Right ventricle myocardium inferior (tissue), 1 donor: Measurements from ENCODE around the gene APBB2. TPM values are rescaled to one million over a fixed set of nuclear protein-coding genes. Genes with fewer than 3 reads are reported as not detected.

Experiments
- ATAC-seq: fragments of 200-7000 bp; cut with Tn5 transposase; one replicate; pipeline ENCODE4 v1.9.1; 2020; ENCODE audit warnings: mild to moderate bottlenecking, moderate library complexity
- DNase-seq: peaks from one replicate; pipeline ENCODE4 v3.0.0; 2021; ENCODE audit errors: missing footprints
- intact Hi-C: fragments of 100-400 bp; cut with DNase I; formaldehyde crosslinking; loops from one replicate; pipeline ENCODE4 v1.11.0; 2022
- total RNA-seq: library from RNA; stranded (reverse); fragmentation: NEBNext Ultra II Directional; extraction: Animal tissue kit (Norgen Biotek cat#: 25700); gene quantifications from one replicate; pipeline ENCODE4 v1.2.1, GENCODE V29; 2021
- donor health status: DM: no; HTN: yes; CAD: no; lungs with severe emphysema.

Gene APBB2
- total RNA-seq, 1 donor from 2014 or later, result 23.8 TPM

DNA sequence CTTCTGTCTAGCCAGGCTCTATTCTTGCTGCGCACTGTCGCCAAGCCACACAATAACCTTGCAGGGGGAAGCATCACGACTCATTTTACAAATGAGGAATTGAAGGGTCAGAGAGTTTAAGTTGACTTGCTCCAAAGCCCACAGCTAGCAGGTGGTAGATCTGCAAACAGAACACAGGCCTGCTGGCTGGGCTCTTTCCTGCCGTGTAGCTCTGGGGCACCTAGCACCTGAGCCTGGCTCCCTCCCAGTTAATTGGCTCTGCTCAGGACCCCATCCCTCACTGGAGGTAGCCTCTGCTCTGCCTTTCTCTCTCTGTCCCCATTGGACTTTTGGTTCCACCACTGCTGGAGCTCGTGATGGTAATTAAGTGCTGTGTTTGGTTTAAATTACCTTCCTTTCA is 366.1 kb downstream of the APBB2 start:
- DNase-seq (no peak), ATAC-seq (no peak)
- intact Hi-C loops, result no loop called here

DNA sequence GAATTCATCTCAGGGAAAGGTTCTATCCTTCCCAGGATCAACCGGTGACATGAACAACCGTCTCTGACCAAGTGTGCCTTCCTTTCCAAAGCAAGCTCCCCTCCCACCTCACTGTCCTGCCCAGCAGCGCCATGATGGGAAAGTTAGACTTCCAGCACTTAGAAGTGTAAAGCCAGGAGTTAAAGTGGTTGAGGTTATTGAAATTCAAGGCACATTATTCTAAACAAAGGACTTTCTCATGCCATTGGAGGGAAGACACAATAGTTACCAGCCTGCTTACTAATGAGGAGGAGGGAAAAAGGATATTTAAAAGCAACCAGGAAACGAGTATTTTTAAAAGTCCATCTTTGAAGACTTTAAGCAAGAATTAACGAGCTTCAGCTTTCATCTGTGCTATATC is 367.8 kb downstream of the APBB2 start:
- intact Hi-C loops, result no loop called here
- DNase-seq (no peak), ATAC-seq (no peak)

DNA sequence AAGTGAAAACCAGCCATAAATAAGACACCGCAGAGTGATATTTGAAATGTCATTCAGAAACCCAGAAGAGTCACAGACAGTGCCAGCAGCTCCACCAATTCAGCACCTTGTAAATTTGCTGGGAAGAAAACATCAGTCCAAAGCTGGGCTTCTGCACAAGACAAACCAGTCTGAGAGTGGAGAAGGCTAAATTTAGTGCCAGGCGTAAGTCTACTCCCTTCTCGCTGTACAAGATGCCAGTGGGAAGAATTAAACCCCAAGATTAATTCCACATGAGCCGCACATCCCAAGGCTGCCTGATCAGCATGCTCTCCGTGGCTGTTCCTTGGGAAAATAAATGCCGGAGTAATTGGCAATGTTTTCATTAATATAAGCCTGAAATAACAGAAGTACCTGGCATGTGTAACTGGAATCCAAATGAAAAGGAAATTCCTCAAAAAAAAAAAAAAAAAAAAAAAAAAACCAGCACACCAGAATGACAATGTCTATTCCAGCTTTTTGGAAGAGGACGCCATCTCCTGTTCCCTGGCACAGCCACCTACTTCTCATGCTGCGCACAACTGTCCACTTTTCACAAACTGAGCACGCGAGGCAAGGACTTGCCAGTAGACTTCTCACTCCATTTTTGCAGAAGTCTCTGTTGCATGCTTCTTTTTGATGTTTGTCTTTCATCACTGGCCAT is 369.0 kb downstream of the APBB2 start:
- DNase-seq (no peak), ATAC-seq (no peak)
- intact Hi-C loops, result no loop called here

DNA sequence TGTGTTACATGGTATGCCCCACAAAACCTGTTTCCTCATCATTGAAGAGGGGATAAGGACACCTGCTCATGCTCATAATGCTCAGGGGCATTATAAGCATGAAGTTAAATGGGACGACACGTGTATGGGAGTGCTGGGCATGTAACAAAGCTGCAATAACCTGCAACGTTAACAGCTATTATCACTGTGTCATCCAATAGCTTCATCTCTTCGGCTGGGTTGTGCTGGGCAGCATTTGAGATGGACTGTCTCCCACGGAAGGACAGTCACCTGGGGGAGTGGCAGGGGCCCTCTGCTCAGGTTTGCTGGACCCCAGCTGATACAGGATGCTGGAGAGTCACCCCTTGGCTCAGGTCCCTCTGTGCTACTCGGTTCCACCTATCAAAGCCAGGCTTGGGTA is 370.1 kb downstream of the APBB2 start:
- intact Hi-C loops, result loop anchor here (5.0 kb wide), 2 partner anchors 53 to 107 kb away; no protein-coding TSS in a partner anchor
- ATAC-seq, result no peak
- no peak for DNase-seq

DNA sequence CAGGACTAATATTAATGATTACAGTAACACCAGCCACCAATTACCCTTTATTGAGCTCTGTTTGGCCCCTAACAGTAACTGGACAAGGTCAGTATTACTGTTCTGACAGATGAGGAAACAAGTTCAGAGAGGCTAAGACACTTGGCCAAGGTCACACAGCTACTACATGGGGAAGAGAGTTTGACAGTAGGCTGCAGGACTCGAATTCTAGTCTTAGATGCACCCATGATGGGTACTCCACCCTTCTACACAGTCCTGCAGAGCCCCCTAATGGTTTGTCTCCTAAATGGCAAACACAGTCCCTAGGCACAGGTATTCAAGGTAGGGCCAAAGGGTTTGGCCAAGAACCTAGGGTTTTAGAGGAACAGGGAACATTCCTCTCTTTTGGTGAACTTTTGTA is 370.6 kb downstream of the APBB2 start:
- intact Hi-C loops, result loop anchor here (5.0 kb wide), 2 partner anchors 54 to 106 kb away; no protein-coding TSS in a partner anchor
- ATAC-seq (peak; percentile 38), DNase-seq (no peak)

DNA sequence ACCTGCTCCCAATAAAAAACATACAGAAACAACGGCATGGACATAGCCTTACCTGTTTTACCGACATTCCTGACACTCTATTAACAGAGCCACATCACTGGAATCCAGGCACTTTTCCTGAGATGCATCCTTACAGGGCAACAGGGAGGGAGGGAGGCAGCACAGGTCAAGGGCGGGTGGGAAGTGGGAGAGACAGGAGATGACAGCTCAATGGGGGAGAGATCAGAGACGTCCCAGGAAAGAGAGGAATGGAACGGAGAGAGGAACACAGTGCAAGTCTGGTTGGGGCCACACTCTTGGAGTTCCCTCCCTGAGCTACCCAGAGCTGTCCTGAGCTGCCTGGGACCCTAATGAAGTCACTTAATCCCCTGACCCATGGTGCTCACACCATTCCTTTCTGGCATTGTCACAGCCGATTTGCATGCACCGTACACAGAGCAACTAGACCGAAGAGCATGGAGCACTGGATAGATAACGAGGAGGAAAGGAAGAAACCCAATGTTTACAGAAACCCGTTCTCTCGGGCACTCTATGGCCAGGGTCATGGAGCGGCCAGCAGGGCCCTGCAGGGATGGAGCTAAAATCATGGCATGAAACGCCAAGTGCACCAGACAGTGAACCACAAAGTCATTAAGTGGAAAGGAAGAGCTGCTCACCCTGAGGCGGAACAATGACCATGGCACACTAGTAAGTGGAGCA is 371.5 kb downstream of the APBB2 start:
- DNase-seq (no peak), ATAC-seq (peak; percentile 62)
- intact Hi-C loops, result loop anchor here (5.0 kb wide), 2 partner anchors 54 to 106 kb away; no protein-coding TSS in a partner anchor

DNA sequence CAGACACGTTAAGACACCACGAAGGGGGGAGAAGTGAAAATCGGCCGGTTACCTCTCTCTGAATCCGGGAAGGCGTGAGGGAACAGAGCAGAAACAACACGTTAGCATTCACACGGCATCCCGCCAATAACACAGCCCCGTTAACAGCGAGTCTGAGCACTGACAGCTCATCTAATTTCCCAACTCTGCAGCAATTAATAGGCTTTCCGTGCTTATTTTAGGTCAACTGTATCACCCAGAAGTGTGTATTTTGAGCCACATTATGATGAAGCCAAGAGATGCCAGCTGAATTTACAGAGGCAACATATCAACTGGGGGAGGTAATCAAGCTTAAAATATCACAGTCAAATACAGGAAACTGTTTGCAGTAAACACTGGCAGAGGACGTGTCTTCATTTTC is 372.0 kb downstream of the APBB2 start:
- intact Hi-C loops, result loop anchor here (5.0 kb wide), 2 partner anchors 55 to 105 kb away; no protein-coding TSS in a partner anchor
- DNase-seq (no peak), ATAC-seq (peak; percentile 53)

DNA sequence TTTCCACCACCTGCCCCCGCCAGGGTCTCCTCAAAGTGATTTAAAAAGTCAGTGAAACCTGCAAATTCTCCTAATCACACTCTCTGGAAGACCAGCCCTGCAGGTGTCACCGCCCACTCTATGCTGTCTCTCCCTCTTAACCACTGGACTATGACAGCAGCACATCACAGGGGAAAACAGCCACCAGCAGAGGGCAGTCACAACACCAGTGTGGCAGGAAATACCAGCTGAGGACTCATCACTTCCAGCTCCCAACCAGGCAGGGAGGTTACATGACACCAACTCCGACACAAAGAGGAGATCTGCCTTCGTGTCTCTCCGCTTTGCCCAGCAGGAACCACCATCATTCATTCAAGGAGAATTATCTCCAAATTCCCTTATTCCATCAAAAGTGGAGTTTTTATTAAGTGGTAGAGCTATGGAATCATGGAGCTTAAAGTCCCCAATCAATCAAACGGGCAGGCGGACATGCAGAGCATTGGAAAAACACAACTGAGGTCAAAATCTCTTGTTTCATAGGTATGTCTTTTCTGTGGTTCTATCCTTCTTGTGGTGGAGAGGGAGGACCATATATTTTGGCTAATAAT is 373.3 kb downstream of the APBB2 start:
- ATAC-seq (peak; percentile 42), DNase-seq (peak; percentile 83)
- intact Hi-C loops, result loop anchor here (5.0 kb wide), 2 partner anchors 56 to 104 kb away; no protein-coding TSS in a partner anchor

DNA sequence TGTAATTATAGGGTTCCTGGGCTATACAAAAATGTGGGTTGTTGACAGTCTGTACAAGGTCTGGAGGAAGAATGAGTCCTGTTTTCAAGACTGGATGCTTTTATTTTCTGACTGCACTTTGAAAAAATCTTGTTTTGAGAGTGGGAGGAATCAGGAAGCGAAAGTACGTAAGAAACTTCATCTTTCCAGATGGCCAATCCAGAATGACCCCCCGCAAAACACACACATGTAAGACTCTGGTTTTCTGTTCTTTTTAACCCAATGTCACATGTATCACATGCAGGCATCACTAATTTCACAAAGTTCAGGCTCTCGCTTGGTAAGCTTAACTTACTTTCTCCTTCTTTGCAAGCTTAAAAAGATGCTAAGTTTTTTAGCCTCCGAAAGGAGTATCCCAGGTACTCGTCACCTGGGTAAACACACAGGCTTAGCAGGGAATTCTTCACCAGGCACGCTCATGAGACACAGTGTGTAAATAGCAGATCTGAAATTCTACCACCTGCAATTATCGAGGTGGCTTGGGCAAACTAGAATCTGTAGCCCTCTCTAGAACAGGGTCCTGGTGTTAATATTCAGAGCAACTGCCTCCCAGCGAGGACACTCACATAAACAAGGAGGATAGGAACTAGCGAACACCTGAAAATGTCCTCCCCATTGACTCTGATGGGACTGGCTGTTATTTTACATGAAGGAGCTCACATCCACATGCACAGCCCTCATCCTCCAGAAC is 373.9 kb downstream of the APBB2 start:
- ATAC-seq (no peak), DNase-seq (no peak)
- intact Hi-C loops, result loop anchor here (5.0 kb wide), 2 partner anchors 57 to 103 kb away; no protein-coding TSS in a partner anchor

DNA sequence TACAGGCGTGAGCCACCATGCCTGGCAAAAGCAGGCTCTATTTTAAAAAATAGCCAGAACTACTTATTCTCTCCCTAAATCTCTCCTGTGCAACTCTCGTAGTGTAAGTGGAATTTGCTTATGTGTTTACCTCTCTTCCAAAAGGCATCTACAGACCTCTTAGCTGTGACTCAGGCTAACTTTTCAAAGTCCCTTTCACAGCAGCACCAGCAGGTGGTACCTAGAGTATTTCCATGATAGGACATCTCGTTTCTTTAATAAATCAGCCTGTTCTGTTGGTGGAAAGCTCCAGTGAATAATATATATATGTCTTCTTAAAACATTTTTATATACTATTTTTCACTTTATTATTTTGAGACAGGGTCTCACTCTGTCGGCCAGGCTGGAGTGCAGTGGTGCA is 375.6 kb downstream of the APBB2 start:
- intact Hi-C loops, result no loop called here
- DNase-seq, result no peak
- no peak for ATAC-seq

DNA sequence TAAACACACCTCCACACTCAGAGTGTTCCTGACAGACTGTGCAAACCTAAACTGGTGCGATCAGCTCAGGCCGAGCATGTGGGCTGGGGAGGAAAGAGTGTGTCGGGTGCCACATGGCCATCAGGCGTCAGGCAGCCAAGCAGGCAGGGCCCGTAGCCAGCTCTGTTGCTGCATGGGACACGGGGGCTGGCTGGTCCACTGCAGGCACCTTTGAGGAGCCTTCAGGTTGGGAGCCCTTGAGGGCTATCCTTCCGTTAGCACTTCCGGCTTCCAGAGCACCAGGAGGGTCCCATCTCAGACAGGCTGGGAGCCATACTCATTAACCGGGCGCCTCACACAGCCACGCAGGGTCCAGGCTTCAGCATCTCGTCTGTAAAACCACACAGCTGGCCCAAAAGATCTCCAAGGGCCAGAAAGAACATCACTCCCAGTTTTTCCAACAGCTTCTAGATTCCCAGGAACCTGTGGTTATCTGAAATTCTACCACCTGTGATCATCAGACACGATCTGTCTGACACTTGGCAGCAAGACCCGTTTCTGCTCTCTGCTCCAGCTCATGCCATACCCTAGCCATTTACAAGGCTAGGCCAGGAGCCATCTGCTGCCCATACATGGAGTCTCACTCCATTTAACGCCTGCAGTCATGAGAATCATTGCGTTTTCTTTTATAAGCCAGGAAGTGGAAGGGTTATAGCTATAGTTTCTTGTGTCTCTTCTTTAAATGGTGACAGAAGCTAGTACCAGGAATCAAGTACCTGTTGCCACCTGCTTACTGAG is 377.1 kb downstream of the APBB2 start:
- DNase-seq, result peak; percentile 73
- intact Hi-C loops, result no loop called here
- ATAC-seq, result peak; percentile 47

DNA sequence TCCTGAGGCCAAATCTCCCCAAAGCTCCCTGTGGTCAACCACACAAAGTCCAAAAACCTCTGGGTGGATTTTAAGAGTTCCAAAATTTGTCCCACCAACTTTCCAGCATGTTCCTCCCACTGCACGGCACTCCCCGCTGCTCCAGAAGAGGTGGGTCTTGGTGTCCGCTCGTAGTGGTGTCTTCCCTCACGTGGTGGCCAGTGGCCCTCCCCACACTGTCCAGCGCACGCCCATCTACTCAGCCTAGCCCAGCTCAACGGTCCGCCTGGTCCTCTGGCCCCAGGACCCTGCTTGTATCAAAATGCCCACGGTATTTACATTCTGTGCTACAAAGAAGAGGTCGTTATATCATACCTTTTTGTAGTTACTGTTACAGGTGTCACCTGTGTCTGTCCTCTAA is 381.1 kb downstream of the APBB2 start:
- DNase-seq (peak; percentile 62), ATAC-seq (no peak)
- intact Hi-C loops, result no loop called here

DNA sequence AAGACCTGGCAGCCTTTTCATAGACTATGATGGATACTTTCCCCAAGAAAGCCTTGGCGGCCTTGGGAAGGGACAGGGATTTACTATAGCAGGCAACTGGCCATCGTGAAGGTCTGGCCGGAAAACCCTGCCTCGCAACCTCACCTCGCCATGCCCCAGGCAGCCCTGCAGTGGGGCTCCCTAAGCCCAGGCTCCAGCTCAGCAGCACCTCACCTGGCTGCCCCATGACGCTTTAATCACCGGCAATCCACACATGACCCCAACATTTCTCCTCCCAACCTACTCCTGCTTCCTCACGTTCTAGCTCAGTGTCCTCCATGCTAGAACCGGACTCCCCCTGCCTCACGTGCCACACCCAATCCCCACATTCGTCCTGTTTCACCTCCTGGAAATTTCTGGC is 382.2 kb downstream of the APBB2 start:
- ATAC-seq (no peak), DNase-seq (no peak)
- intact Hi-C loops, result no loop called here

DNA sequence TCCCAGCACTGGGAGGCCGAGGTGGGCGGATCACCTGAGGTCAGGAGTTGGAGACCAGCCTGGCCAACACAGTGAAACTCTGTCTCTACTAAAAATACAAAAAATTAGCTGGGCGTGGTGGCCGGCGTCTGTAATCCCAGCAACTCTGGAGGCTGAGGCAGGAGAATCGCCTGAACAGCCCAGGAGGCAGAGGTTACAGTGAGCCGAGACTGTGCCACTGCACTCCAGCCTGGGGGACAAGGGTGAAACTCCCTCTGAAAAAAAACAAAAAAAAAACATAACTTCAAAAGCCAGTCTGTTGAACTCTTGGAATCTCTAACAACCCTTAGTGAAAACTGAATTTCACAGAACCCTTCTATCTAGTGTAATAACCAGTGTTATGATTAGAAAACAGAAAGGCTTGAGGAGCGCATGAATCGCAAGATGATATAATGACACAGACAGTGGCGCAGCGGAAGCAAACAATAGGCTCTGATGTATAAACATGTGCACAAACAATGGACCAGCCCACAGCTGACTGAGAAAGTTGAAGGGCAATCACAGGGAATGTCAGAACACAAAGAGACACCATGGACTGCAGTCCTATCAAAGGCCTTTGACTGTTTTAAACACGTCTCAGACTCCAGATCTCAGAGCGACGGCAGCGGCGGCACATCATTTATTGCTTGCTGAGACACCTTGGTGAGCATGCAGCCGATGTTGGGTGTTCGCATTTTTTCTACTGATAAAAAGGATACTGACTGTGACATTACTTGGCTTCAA is 383.0 kb downstream of the APBB2 start:
- intact Hi-C loops, result no loop called here
- no peak for ATAC-seq
- DNase-seq, result no peak

DNA sequence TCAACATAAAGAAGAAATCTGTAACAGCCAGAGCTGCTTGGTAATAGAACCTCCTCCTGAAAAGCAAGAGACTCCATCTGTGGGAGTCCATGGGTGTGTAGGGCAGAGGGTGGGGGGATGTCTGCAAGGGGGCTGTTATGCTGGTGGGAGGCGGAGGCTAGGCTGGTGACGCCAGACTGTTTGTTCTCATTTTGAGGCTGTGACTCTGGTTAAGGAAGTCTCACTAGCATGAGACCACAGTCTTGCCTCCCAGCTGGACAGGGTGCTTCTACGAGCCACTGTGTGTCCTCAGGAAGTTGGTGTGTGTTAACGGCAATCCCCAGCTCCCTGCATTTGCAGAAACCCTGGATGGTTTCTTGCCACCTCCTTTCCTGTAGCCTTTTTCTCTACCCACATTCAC is 384.8 kb downstream of the APBB2 start:
- intact Hi-C loops, result no loop called here
- DNase-seq, result no peak
- no peak for ATAC-seq

DNA sequence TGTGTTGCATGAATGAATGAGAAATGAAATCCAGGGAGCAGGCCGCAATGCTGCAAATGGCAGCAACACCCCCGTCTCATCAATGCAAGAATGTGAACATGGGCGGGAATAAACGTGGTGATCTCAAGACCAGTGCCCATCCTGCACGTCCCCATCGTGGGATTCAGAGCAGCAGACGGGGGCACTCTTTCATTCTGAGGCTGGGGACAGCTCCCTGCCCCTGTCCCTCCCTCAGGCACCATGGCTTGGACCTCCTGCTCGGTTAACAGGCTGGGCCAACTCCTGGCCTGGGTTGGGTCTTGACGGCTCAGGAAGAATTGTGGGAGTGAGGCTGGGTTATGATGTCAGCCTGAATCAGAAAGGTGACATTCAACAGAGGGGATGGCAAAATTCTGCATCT is 385.7 kb downstream of the APBB2 start:
- DNase-seq (no peak), ATAC-seq (no peak)
- intact Hi-C loops, result no loop called here

DNA sequence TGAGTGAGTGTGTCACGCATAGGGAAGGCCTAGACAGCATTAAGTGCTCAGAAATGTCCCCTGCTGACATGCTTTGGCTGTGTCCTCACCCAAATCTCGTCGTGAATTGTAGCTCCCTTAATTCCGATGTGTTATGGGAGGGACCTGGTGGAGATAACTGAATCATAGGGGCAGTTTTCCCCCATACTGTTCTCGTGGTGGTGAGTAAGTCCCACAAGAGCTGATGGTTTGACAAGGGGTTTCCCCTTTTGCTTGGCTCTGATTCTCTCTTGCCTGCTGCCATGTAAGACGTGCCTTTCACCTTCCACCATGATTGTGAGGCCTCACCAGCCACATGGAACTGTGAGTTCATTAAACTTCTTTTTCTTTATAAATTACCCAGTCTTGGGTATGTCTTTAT is 386.6 kb downstream of the APBB2 start:
- intact Hi-C loops, result no loop called here
- no peak for DNase-seq

DNA sequence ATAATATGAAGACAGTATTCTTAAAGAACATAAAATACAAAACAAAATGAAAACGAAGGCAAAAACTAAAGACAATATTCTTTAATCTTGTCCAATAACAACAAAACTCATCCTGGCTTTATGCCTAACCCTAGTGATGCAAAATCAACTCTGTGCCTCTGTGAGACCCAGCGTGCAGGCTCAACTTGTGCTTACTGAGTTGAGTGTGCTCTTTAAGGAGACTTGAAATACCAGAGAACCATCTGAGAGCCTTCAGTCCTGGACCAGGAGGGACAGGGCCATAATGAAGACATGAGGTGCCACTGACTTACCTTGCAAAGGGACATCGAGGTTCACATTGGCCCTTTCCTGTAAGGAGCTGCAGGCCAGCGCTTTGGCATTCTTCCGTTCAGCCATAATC is 387.5 kb downstream of the APBB2 start:
- no peak for DNase-seq
- intact Hi-C loops, result no loop called here
- ATAC-seq, result no peak

More for the DNA sequence above, 386.6 kb downstream of the APBB2 start:
- ATAC-seq, result no peak
